GM12872 (cell line): ENCODE measurements around the gene GALNTL6.

Source experiments
- CTCF ChIP-seq: IDR thresholded peaks from 3 replicates; pipeline ENCODE4 v1.5.1; 2011; ENCODE audit warnings: low read depth, mild to moderate bottlenecking, low read length, moderate library complexity; ENCODE audit not compliant: insufficient read depth

GALNTL6 gene

GRCh38 chr4:172963498-172964294 is 1150.5 kb downstream of the GALNTL6 start:
- no peak for TF ChIP-seq CTCF

- TF ChIP-seq CTCF = no peak
Measured at GRCh38 chr4:172974586-172974985, 1161.4 kb downstream of the GALNTL6 start.

GRCh38 chr4:172975651-172976229 is 1162.5 kb downstream of the GALNTL6 start:
- no peak for TF ChIP-seq CTCF

- no peak for TF ChIP-seq CTCF
Measured at GRCh38 chr4:172978848-172979247, 1165.6 kb downstream of the GALNTL6 start.

GRCh38 chr4:172979332-172979731 is 1166.1 kb downstream of the GALNTL6 start:
- no peak for TF ChIP-seq CTCF

GRCh38 chr4:172980219-172980618 is 1167.0 kb downstream of the GALNTL6 start:
- TF ChIP-seq CTCF = no peak

GRCh38 chr4:172982151-172982590 is 1169.0 kb downstream of the GALNTL6 start:
- TF ChIP-seq CTCF = no peak
